Effector CD4-positive, alpha-beta T cell (primary cell): ENCODE measurements around the gene SCGB1D1. TPM values are rescaled to one million over a fixed set of nuclear protein-coding genes. Genes with fewer than 3 reads are reported as not detected.

Experiments
- DNase-seq: peaks from one replicate; pipeline ENCODE4 v3.0.0-alpha.2; 2020
- total RNA-seq: gene quantifications from one replicate; lab custom pipeline; 2026; lab: John Stamatoyannopoulos, UW

The SCGB1D1 gene, protein sequence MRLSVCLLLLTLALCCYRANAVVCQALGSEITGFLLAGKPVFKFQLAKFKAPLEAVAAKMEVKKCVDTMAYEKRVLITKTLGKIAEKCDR
- total RNA-seq, result not detected

DNA sequence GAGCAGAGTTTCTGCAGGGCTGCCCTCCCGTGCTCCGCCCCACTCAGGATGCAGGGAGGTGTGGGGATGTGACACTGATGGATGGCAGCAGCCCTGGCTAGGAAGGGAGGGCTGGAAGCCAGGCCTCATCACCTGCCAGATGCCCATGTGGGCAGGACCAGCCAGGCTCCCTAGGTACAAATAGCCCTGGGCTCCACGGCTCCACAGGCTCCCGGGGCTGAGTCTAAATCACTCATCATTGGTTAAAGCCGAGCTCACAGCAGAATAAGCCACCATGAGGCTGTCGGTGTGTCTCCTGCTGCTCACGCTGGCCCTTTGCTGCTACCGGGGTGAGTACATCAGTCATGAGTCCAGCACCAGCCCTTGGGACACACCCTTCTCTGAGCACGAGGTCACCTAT, at the start of gene SCGB1D1:
TSS of gene SCGB1D1 (plus strand) at position 206 of the 400 bp plus-strand sequence. CDS start at position 275, 69 bp downstream.
- DNase-seq, result no peak

- DNase-seq, result no peak
Measured at GRCh38 chr11:62140304-62141110, 49.5 kb upstream of the SCGB1D1 start.

- no peak for DNase-seq
Measured at GRCh38 chr11:62141111-62142042, 48.6 kb upstream of the SCGB1D1 start.

DNA sequence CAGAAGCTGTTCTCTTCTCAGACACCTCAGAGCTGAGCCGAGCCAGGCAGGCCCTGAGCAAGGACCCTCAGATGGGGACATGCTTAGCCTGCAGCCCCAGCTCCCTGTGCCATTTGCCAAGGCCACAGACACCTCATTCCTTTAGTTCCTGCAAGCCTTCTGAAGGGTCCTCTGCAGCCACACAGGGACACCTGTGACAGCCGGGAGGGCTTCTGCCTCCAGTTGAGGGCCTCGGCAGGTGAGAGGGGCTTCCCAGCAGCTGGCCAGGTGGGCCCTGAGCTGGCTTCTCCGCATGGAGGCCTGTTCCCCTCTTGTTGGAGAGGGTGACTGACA, 48.0 kb upstream of the SCGB1D1 start:
- no peak for DNase-seq

GRCh38 chr11:62142921-62143320, 47.1 kb upstream of the SCGB1D1 start:
- DNase-seq, result no peak

- DNase-seq, result no peak
Measured at GRCh38 chr11:62143727-62144126, 46.3 kb upstream of the SCGB1D1 start.

DNA sequence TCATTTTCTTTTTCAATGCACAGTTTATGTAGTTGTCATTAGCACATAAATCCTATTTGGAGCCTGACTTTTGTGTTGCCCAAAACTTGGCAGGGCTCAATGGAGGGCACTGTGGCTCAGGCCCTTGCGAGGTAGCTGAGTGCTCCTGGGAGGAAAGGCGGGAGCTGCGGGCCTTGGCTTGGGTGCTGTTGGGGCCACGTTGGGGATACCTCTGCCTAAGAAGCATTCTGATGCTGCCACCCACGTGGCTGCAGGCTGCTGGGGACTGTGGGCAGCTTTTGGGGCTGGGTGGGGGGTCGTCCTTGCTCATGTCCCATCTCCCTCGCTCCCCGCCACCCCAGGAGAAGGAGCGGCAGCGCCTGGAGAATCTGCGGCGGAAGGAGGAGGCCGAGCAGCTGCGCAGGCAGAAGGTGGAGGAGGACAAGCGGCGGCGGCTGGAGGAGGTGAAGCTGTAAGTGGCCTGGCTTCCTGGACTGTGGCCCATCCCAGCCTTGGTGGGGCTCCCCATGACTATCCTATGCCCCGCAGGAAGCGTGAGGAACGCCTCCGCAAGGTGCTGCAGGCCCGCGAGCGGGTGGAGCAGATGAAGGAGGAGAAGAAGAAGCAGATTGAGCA, 45.3 kb upstream of the SCGB1D1 start:
- DNase-seq, result no peak

- no peak for DNase-seq
Measured at GRCh38 chr11:62145261-62145871, 44.6 kb upstream of the SCGB1D1 start.

- no peak for DNase-seq
Measured at GRCh38 chr11:62146476-62147200, 43.4 kb upstream of the SCGB1D1 start.

DNA sequence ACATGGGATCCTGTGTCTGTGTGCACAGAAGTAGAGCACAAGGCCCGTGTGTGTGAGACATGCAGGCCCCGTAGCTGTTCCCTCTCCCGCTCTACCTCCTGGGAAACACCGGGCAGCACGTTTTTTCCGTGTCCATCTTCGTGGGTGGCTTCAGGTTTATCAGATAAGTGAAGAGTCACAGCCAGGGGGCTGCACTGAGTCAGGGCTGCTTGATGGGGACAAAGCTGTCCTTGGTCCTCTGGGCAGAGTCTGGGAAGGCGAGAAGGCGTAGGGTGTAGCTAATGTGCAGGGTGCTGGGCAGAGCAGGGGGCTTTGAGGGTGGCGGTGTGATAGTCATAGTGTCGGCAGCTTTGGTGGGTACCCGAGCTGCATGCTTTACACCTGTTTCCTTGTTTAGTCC, 42.5 kb upstream of the SCGB1D1 start:
- no peak for DNase-seq

GRCh38 chr11:62148271-62148980, 41.6 kb upstream of the SCGB1D1 start:
- no peak for DNase-seq

- DNase-seq, result no peak
Measured at GRCh38 chr11:62149986-62150886, 39.8 kb upstream of the SCGB1D1 start.

GRCh38 chr11:62150887-62151736, 38.9 kb upstream of the SCGB1D1 start:
- no peak for DNase-seq

DNA sequence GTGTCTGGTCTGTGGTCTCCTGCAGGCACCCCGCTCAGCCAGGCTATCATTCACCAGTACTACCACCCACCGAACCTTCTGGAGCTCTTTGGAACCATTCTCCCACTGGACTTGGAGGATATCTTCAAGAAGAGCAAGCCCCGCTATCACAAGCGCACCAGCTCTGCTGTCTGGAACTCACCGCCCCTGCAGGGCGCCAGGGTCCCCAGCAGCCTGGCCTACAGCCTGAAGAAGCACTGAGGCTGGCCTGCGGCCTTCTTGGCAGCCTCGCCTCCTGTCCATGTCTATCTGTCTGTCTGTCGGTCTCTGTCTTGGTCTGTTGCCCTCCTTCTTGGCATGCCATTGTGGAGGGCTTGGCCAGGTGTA, 38.3 kb upstream of the SCGB1D1 start:
- DNase-seq, result no peak

DNA sequence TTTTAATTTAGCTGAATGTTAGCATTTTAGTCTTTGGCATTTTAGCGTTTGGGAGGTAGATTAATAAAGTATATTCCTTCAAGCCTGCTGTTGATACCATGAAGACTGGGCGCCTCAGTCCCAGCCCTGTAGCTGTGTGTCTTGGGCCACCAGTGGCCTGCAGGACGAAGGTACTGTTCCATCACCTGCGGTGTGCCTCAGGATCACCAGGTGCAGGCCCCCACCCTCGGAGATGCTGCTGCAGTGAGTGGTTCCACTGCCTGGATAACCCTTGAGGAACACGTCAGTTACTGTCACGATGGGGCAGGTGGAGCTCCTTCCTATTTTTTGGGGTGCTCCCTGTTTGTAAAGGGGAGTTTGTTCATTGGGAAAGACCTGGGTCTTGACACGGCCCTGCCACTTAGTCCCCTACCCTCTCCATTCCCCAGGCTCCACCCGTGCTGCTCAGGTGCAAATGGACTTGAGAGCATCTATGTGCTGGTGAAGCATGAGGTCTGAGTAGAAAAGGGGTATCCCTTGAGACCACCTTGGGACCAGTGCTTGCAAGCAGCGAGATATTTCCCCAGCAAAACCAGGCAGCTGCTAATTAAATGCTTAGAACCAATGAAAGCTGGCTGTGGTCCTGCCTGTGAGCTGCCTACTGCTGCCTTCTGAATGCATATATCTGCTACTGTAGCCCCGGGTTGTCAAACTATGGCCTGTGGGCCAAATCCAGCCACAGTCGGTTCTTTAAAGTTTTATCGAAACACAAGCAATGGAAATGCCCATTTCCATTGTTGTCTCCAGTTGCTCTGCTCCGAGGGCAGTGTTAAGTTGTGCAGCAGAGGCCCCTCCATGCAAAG, 37.5 kb upstream of the SCGB1D1 start:
- no peak for DNase-seq

DNA sequence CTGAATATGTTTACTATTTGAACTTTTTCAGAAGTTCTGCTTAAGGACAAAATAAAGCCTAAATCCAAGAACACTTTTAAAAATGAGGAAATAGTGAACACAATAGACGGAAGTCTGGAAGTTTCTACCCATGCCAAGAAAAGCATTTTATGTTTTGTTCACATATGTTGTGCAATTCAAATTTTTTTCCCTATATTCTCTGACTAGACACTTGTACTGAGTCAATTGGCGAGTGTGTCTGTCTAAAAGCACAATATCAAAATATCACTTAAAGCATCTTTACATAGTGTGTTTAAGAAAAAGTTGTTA, 37.0 kb upstream of the SCGB1D1 start:
- no peak for DNase-seq

- DNase-seq, result no peak
Measured at GRCh38 chr11:62153617-62154016, 36.4 kb upstream of the SCGB1D1 start.

DNA sequence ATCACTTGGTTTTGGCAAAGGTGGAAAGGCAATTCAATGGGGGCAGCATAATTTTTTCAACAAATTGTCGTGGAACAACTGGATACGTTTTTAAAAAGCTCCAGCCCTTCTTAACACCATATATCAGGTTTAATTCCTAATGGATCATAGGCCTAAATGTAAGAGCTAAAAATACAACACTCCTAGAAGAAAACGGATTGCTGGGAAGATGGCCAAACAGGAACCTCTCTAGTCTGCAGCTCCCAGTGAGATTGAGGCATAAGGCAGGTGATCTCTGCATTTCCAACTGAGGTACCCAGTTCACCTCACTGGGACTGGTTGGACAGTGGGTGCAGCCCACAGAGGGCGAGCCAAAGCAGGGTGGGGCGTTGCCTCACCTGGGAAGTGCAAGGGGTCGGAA, 32.4 kb upstream of the SCGB1D1 start:
- DNase-seq, result no peak

DNA sequence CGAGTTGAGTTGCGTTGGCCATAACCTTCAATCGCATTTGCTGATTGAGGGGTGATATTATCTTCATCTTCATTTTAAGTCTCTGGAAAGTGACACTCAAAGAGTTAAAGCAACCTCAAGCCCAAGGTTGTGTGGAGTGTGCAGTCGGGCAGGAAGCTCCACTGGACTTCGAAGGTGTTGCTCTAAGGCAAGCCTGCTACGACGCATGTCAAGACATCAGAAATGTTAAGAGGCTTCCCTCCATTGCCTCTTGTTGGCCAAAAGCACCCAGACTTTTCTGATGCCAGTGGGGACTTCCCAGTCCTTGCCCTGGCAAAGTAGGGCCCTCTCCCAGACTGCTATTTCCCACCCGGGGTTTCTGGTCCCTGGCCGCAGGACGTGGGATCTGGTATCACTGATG, 23.6 kb upstream of the SCGB1D1 start:
- no peak for DNase-seq
